H1 (cell line): ENCODE data around the gene YIF1A. TPM values are rescaled to one million over a fixed set of nuclear protein-coding genes. Genes with fewer than 3 reads are reported as not detected.

Source experiments
- CTCF ChIA-PET: fragments of 300-600 bp; sonication (Branson Sonifier 250); formaldehyde crosslinking; loops from one replicate; lab custom pipeline; 2021; ENCODE audit not compliant: partially characterized antibody; lab: Charles Lee
- POLR2A ChIA-PET: fragments of 300-600 bp; sonication (Branson Sonifier 250); formaldehyde crosslinking; loops from one replicate; lab custom pipeline; 2021; ENCODE audit warnings: inconsistent platforms; ENCODE audit not compliant: partially characterized antibody; lab: Charles Lee
- DNase-seq, 2 experiments: peaks; one replicate each; pipeline versions ENCODE4 v3.0.0 to v3.0.0-alpha.2; 2010 to 2022; ENCODE audit warnings: low spot score in 2 of 2, low read depth in 1 of 2, mixed read lengths in 1 of 2
- FAIRE-seq: peaks from 2 replicates; lab custom pipeline; 2011; peaks lifted over from hg19 to GRCh38; lab: Jason Lieb, UNC
- H2AFZ ChIP-seq: 2 replicates; pipeline ENCODE4 v1.8.1; 2012; ENCODE audit warnings: low read length, inconsistent platforms
- H2AK5ac ChIP-seq: 2 replicates; pipeline ENCODE4 v1.6.1; 2013; ENCODE audit warnings: low read depth, low read length
- H2BK120ac ChIP-seq: replicated peaks from 2 replicates; pipeline ENCODE3; 2013; ENCODE audit warnings: low read depth, low read length, inconsistent platforms
- H2BK12ac ChIP-seq: 2 replicates; pipeline ENCODE4 v1.6.1; 2013; ENCODE audit warnings: low read depth, low read length
- H2BK15ac ChIP-seq: 2 replicates; pipeline ENCODE4 v1.6.1; 2013; ENCODE audit warnings: low read length
- H2BK20ac ChIP-seq: 2 replicates; pipeline ENCODE4 v1.6.1; 2013; ENCODE audit warnings: low read length
- H2BK5ac ChIP-seq: 2 replicates; pipeline ENCODE4 v1.6.1; 2013; ENCODE audit warnings: low read depth, low read length
- H3K14ac ChIP-seq: 2 replicates; pipeline ENCODE4 v1.6.1; 2013; ENCODE audit warnings: inconsistent platforms; ENCODE audit not compliant: insufficient read length
- H3K18ac ChIP-seq: 2 replicates; pipeline ENCODE4 v1.6.1; 2013; ENCODE audit warnings: low read length; ENCODE audit errors: extremely low read depth
- H3K23ac ChIP-seq: 2 replicates; pipeline ENCODE4 v1.6.1; 2013; ENCODE audit warnings: inconsistent platforms; ENCODE audit not compliant: insufficient read length
- H3K23me2 ChIP-seq: 2 replicates; pipeline ENCODE4 v1.6.1; 2013; ENCODE audit warnings: low read depth, low read length
- H3K27ac ChIP-seq: 2 replicates; pipeline ENCODE4 v1.6.1; 2011; ENCODE audit warnings: low read depth, low read length, inconsistent platforms
- H3K27me3 ChIP-seq, 4 experiments: replicated peaks in 1 of 4; 1 replicate in 1 of 4; 2 replicates in 3 of 4; pipeline versions ENCODE4 v1.6.1 to v1.8.1; 2011 to 2013; ENCODE audit warnings: low read length in 3 of 4, mild to moderate bottlenecking in 3 of 4, inconsistent platforms in 2 of 4, mixed read lengths in 2 of 4, moderate library complexity in 1 of 4; ENCODE audit not compliant: control insufficient read depth in 3 of 4, insufficient read depth in 3 of 4; ENCODE audit errors: extremely low read depth in 1 of 4
- H3K36me3 ChIP-seq, 4 experiments: 2 replicates each; pipeline versions ENCODE4 v1.6.1 to v1.8.1; 2011 to 2013; ENCODE audit warnings: mild to moderate bottlenecking in 4 of 4, low read length in 3 of 4, moderate library complexity in 2 of 4, control low read depth in 1 of 4, inconsistent platforms in 1 of 4; ENCODE audit not compliant: insufficient read depth in 4 of 4, control insufficient read depth in 2 of 4
- H3K4ac ChIP-seq: replicated peaks from 2 replicates; pipeline ENCODE3; 2013; ENCODE audit warnings: low read length, low read depth, mixed read lengths, inconsistent platforms; ENCODE audit not compliant: insufficient read length
- H3K4me1 ChIP-seq, 4 experiments: replicated peaks in 1 of 4; 1 replicate in 1 of 4; 2 replicates in 3 of 4; pipeline versions ENCODE4 v1.6.1 to v1.8.1; 2011 to 2013; ENCODE audit warnings: low read length in 3 of 4, inconsistent platforms in 2 of 4, mixed read lengths in 1 of 4; ENCODE audit not compliant: insufficient read depth in 4 of 4, control insufficient read depth in 3 of 4
- H3K4me2 ChIP-seq, 2 experiments: 2 replicates each; pipeline versions ENCODE4 v1.6.1 to v1.8.1; 2011 to 2013; ENCODE audit warnings: low read depth in 2 of 2, low read length in 2 of 2, control low read depth in 1 of 2, inconsistent platforms in 1 of 2, mild to moderate bottlenecking in 1 of 2; ENCODE audit not compliant: insufficient read depth in 1 of 2
- H3K4me3 ChIP-seq, 4 experiments: fragments of 200-600, 300-600 bp in 1 of 4; sonication (generic), shearing (Covaris generic), sonication (Bioruptor Twin) in 1 of 4; 2 replicates each; pipeline versions ENCODE4 v1.5.1 to v1.8.1; 2011 to 2016; ENCODE audit warnings: low read length in 4 of 4, low read depth in 3 of 4, control low read depth in 2 of 4, inconsistent platforms in 2 of 4, mild to moderate bottlenecking in 2 of 4, mixed read lengths in 1 of 4, moderate library complexity in 1 of 4; ENCODE audit not compliant: insufficient read depth in 2 of 4; ENCODE audit errors: extremely low read depth in 1 of 4
- H3K56ac ChIP-seq: replicated peaks from 2 replicates; pipeline ENCODE3; 2013; ENCODE audit warnings: low read depth, mild to moderate bottlenecking, mixed read lengths, low read length, inconsistent platforms; ENCODE audit not compliant: insufficient read length
- H3K79me1 ChIP-seq: 2 replicates; pipeline ENCODE4 v1.6.1; 2013; ENCODE audit warnings: low read depth, low read length, control low read depth
- H3K79me2 ChIP-seq, 2 experiments: 2 replicates each; pipeline versions ENCODE4 v1.6.1 to v1.8.1; 2012 to 2013; ENCODE audit warnings: low read length in 2 of 2, mild to moderate bottlenecking in 2 of 2, inconsistent platforms in 1 of 2; ENCODE audit not compliant: insufficient read depth in 2 of 2, control insufficient read depth in 1 of 2
- H3K9ac ChIP-seq, 4 experiments: replicated peaks in 1 of 4; 1 replicate in 1 of 4; 2 replicates in 3 of 4; pipeline versions ENCODE4 v1.6.1 to v1.8.1; 2011 to 2013; ENCODE audit warnings: low read depth in 3 of 4, low read length in 3 of 4, control low read depth in 2 of 4, mild to moderate bottlenecking in 2 of 4, moderate library complexity in 2 of 4, inconsistent platforms in 1 of 4; ENCODE audit errors: extremely low read depth in 1 of 4
- H3K9me3 ChIP-seq, 2 experiments: 2 replicates each; pipeline versions ENCODE4 v1.6.1 to v1.8.1; 2012 to 2013; ENCODE audit warnings: mild to moderate bottlenecking in 2 of 2, moderate library complexity in 2 of 2, control low read depth in 1 of 2, inconsistent platforms in 1 of 2, low read depth in 1 of 2, low read length in 1 of 2, mixed read lengths in 1 of 2; ENCODE audit not compliant: insufficient read depth in 2 of 2
- H4K20me1 ChIP-seq, 2 experiments: replicated peaks in 1 of 2; 2 replicates each; pipeline versions ENCODE3 to v1.8.1; 2011 to 2013; ENCODE audit warnings: inconsistent platforms in 2 of 2, low read length in 2 of 2, mild to moderate bottlenecking in 1 of 2; ENCODE audit not compliant: insufficient read depth in 2 of 2, control insufficient read depth in 1 of 2
- H4K5ac ChIP-seq: 2 replicates; pipeline ENCODE4 v1.6.1; 2013; ENCODE audit warnings: low read length, low read depth, mixed read lengths, inconsistent platforms; ENCODE audit not compliant: insufficient read length
- H4K8ac ChIP-seq: 2 replicates; pipeline ENCODE4 v1.8.0; 2013; ENCODE audit warnings: mild to moderate bottlenecking, moderate library complexity, low read length, inconsistent platforms; ENCODE audit not compliant: insufficient read depth; ENCODE audit errors: extremely low read depth
- H4K91ac ChIP-seq: replicated peaks from 2 replicates; pipeline ENCODE3; 2013; ENCODE audit warnings: low read length, mixed read lengths, inconsistent platforms; ENCODE audit not compliant: insufficient read length
- BRCA1 ChIP-seq: IDR thresholded peaks from 2 replicates; pipeline ENCODE4 v1.6.1; 2012; ENCODE audit warnings: low read depth, low read length, improper control_type of control experiment
- CTBP2 ChIP-seq: IDR thresholded peaks from 2 replicates; pipeline ENCODE4 v1.7.0; 2011; ENCODE audit warnings: borderline replicate concordance, mild to moderate bottlenecking, moderate library complexity, mixed read lengths, low read length; ENCODE audit not compliant: insufficient read depth, insufficient read length
- E2F6 ChIP-seq: IDR thresholded peaks from 2 replicates; pipeline ENCODE4 v1.6.1; 2012; ENCODE audit warnings: inconsistent platforms
- JUND ChIP-seq: IDR thresholded peaks from 2 replicates; pipeline ENCODE4 v1.6.1; 2011; ENCODE audit warnings: mild to moderate bottlenecking, improper control_type of control experiment, low read length
- NANOG ChIP-seq: IDR thresholded peaks from 2 replicates; pipeline ENCODE4 v1.6.1; 2011; ENCODE audit warnings: low read length, low read depth, mild to moderate bottlenecking, inconsistent platforms; ENCODE audit not compliant: insufficient read depth, poor library complexity, severe bottlenecking
- POLR2AphosphoS5 ChIP-seq: IDR thresholded peaks from 2 replicates; pipeline ENCODE4 v1.6.1; 2011; ENCODE audit warnings: low read depth, low read length
- SRF ChIP-seq: IDR thresholded peaks from 2 replicates; pipeline ENCODE4 v1.6.1; 2011; ENCODE audit warnings: mild to moderate bottlenecking, low read depth, low read length, moderate library complexity
- TAF7 ChIP-seq: optimal IDR thresholded peaks from 2 replicates; pipeline ENCODE3; 2011; ENCODE audit warnings: low read depth, mild to moderate bottlenecking, inconsistent platforms, low read length, moderate library complexity, borderline replicate concordance
- TCF12 ChIP-seq: IDR thresholded peaks from 2 replicates; pipeline ENCODE4 v1.6.1; 2011; ENCODE audit warnings: low read depth, mild to moderate bottlenecking, low read length
- WGBS, 2 experiments: shearing (Covaris generic) in 1 of 2; methylation state at CpG; one replicate each; pipeline versions ENCODE4 v1.1.6 to v1.1.7; 2013 to 2015; ENCODE audit warnings: low lambda C conversion rate in 2 of 2, mixed read lengths in 2 of 2, inconsistent platforms in 1 of 2, low coverage in 1 of 2, missing lambda C conversion rate in 1 of 2; ENCODE audit not compliant: insufficient replicate concordance in 2 of 2, insufficient coverage in 1 of 2, insufficient read length in 1 of 2; ENCODE audit errors: extremely low coverage in 1 of 2, missing lambda C conversion rate in 1 of 2; 5-methylcytosine and 5-hydroxymethylcytosine counted together
- polyA plus RNA-seq, 7 experiments: library from polyadenylated mRNA; depleted of rRNA in 3 of 7; stranded (reverse) in 5 of 7; unstranded in 2 of 7; fragments of >200 nt in 5 of 7; fragments of 200-250 nt in 2 of 7; gene quantifications; 1 replicate in 5 of 7; 2 replicates in 1 of 7; 4 replicates in 1 of 7; pipeline versions ENCODE4 v1.2.1 to v1.2.3, GENCODE V29; 2011 to 2013; ENCODE audit warnings: missing spikeins in 2 of 7, mixed read lengths in 2 of 7
- total RNA-seq: library from RNA; stranded (reverse); fragmentation: NEBNext Ultra II Directional; extraction: Animal tissue kit (Norgen Biotek cat#: 25700); gene quantifications from 2 replicates; pipeline ENCODE4 v1.2.1, GENCODE V29; 2021
- TF ChIP-seq, protein P1 (sequence below): IDR thresholded peaks from 2 replicates; pipeline ENCODE4 v1.6.1; 2011; ENCODE audit warnings: low read length, improper control_type of control experiment

YIF1A gene
- total and polyA plus RNA-seq, 2 of the 8 experiments (the other 6 are each of a cell fraction or from before 2014, with no cell fraction given) = 70.1 to 178 TPM

DNA sequence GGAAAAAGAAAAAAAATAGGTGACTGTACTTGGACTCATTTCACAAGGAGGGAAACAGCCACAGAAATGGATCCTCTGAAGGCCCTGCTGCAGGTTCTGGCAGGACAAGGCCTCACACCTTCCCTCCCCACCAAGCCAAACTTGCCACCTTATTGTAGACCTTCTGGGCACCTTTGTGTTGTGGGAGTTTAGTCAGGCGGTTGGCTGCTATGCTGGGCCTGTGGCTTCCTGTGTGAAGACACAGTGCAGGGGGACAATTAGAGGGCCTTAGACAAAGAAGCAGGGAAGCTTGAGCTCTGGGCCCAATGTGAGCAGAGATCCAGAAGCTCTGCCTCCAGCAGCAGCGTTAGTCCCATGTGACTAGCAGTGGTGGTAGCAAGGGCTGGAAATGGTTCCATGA is 16.3 kb downstream of the YIF1A start:
- Histone ChIP-seq H4K91ac (no peak overlapping the region), H3K56ac (no peak overlapping the region), H2BK5ac (no peak overlapping the region), H4K8ac (no peak overlapping the region), H2BK20ac (no peak overlapping the region), H3K27me3 (no peaks in the 10 kb centered on the region), H3K9me3 (no peaks in the 10 kb centered on the region), H2AK5ac (no peak overlapping the region), H2BK120ac (no peak overlapping the region), H3K14ac (no peak overlapping the region), H2BK12ac (no peak overlapping the region), H3K79me2 (peaks cover 0 to 13% of the 10 kb centered on the region in 2 experiments; a peak in 2 of 4 replicates), H4K20me1 (peaks cover 0 to 4% of the 10 kb centered on the region in 2 experiments), H2AFZ (no peak overlapping the region), H3K27ac (no peak overlapping the region), H3K23ac (no peak overlapping the region), H3K79me1 (peaks cover 6% of the 10 kb centered on the region; the same call in 1 of the 2 replicates), H3K9ac (no peak overlapping the region)
- DNase-seq (no peak), FAIRE-seq (no peak)
- CTCF ChIA-PET = interaction anchor here (1.2 to 6.6 kb wide), 4 partner anchors 10 to 229 kb away, joined by 3 to 48 read pairs (median 3); partner anchors contain the start of gene CD248
- WGBS, 2 experiments = 90% methylated on average over 2 of the region's 2 CpGs; no CpG with 5 or more reads in 1 of the 2 experiments
- POLR2A ChIA-PET = interaction anchor here (0.7 to 9.0 kb wide), 5 partner anchors 8 to 45 kb away, joined by 3 to 125 read pairs (median 3); partner anchors contain the start of genes CNIH2 and YIF1A
- TF ChIP-seq TAF7 (no peak), SRF (no peak), BRCA1 (no peak), POLR2AphosphoS5 (no peak), NANOG (no peak), TCF12 (no peak), CTBP2 (no peak), JUND (no peak), E2F6 (no peak)
- TF ChIP-seq, protein P1, sequence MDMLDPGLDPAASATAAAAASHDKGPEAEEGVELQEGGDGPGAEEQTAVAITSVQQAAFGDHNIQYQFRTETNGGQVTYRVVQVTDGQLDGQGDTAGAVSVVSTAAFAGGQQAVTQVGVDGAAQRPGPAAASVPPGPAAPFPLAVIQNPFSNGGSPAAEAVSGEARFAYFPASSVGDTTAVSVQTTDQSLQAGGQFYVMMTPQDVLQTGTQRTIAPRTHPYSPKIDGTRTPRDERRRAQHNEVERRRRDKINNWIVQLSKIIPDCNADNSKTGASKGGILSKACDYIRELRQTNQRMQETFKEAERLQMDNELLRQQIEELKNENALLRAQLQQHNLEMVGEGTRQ = no peak
- TF ChIP-seq, all 59 proteins: peak for 0
- Histone ChIP-seq H3K4me1 (peaks cover 0 to 3% (median 0%) of the 10 kb centered on the region in 4 experiments; a peak in 2 of 7 replicates), H3K23me2 (peaks cover 9% of the 10 kb centered on the region), H4K5ac (no peak overlapping the region), H3K4ac (no peak overlapping the region), H3K36me3 (peaks cover 4 to 32% (median 15%) of the 10 kb centered on the region in 4 experiments), H3K4me3 (no peak overlapping the region), H3K4me2 (no peak overlapping the region), H2BK15ac (no peak overlapping the region), H3K18ac (no peak overlapping the region)
